Measurements from ENCODE around the gene FYB1.

- TF ChIP-seq POLR2AphosphoS5 (IDR thresholded peaks at IDR 0.05) (no peak), CTCF (IDR thresholded peaks at IDR 0.05) (no peak)
Observed at GRCh38 chr5:39059064-39059463, 160.3 kb downstream of the FYB1 start.
